SK-N-SH treated with all-trans-retinoic acid at 6 μM for 48 hours (cell line): ENCODE measurements around the gene CRYL1.

Source experiments
- ATAC-seq: fragments of 200-7000 bp; cut with Tn5 transposase; 3 replicates; pipeline ENCODE4 v1.9.1; 2020; ENCODE audit warnings: mild to moderate bottlenecking, moderate library complexity
- ARNTL ChIP-seq: fragments of 450-650 bp; formaldehyde crosslinking; IDR thresholded peaks from 2 replicates; pipeline ENCODE4 v1.5.0; 2020; ENCODE audit warnings: low read depth, mild to moderate bottlenecking, moderate library complexity, borderline replicate concordance
- BACH2 ChIP-seq: fragments of 250-450 bp; sonication (Bioruptor Pico); IDR thresholded peaks from 2 replicates; pipeline ENCODE4 v1.9.0; 2021; ENCODE audit warnings: mild to moderate bottlenecking, borderline replicate concordance
- CREB5 ChIP-seq: fragments of 250-450 bp; sonication (Bioruptor Pico); IDR thresholded peaks from 2 replicates; pipeline ENCODE4 v1.5.1; 2020; ENCODE audit warnings: low read depth, mild to moderate bottlenecking, moderate library complexity
- CSDC2 ChIP-seq: fragments of 250-450 bp; sonication (Bioruptor Pico); IDR thresholded peaks from 2 replicates; pipeline ENCODE4 v1.5.0; 2020; ENCODE audit warnings: mild to moderate bottlenecking, moderate library complexity
- GLIS3 ChIP-seq: fragments of 250-450 bp; sonication (Bioruptor Pico); IDR thresholded peaks from 2 replicates; pipeline ENCODE4 v1.5.0; 2020; ENCODE audit warnings: mild to moderate bottlenecking, moderate library complexity
- ISL1 ChIP-seq: fragments of 250-450 bp; sonication (Bioruptor Pico); IDR thresholded peaks from 2 replicates; pipeline ENCODE4 v2.1.2; 2022; ENCODE audit warnings: mild to moderate bottlenecking, moderate library complexity
- OSR1 ChIP-seq: fragments of 250-450 bp; sonication (Bioruptor Pico); IDR thresholded peaks from 2 replicates; pipeline ENCODE4 v1.8.0; 2022; ENCODE audit warnings: moderate library complexity, mild to moderate bottlenecking, inconsistent platforms
- PATZ1 ChIP-seq: fragments of 250-450 bp; sonication (Bioruptor Pico); IDR thresholded peaks from 2 replicates; pipeline ENCODE4 v1.8.0; 2020; ENCODE audit warnings: mild to moderate bottlenecking, moderate library complexity, borderline replicate concordance
- POU6F1 ChIP-seq: fragments of 250-450 bp; sonication (Bioruptor Pico); IDR thresholded peaks from 2 replicates; pipeline ENCODE4 v1.8.0; 2021; ENCODE audit warnings: low read depth, mild to moderate bottlenecking, moderate library complexity, borderline replicate concordance
- PPARA ChIP-seq: fragments of 250-450 bp; sonication (Bioruptor Pico); IDR thresholded peaks from 2 replicates; pipeline ENCODE4 v1.5.0; 2020; ENCODE audit warnings: mild to moderate bottlenecking, borderline replicate concordance
- RARB ChIP-seq: fragments of 250-450 bp; sonication (Bioruptor Pico); IDR thresholded peaks from 2 replicates; pipeline ENCODE4 v1.8.0; 2021; ENCODE audit warnings: mild to moderate bottlenecking, moderate library complexity
- SNAI2 ChIP-seq: fragments of 250-450 bp; sonication (Bioruptor Pico); IDR thresholded peaks from 2 replicates; pipeline ENCODE4 v1.5.0; 2020; ENCODE audit warnings: mild to moderate bottlenecking, moderate library complexity
- TOX ChIP-seq: fragments of 250-450 bp; sonication (Bioruptor Pico); IDR thresholded peaks from 2 replicates; pipeline ENCODE4 v1.8.0; 2021; ENCODE audit warnings: mild to moderate bottlenecking, moderate library complexity, borderline replicate concordance
- ZC3H10 ChIP-seq: fragments of 250-450 bp; sonication (Bioruptor Pico); IDR thresholded peaks from 2 replicates; pipeline ENCODE4 v1.5.1; 2021; ENCODE audit warnings: mild to moderate bottlenecking, moderate library complexity
- ZFP3 ChIP-seq: fragments of 250-450 bp; sonication (Bioruptor Pico); IDR thresholded peaks from 2 replicates; pipeline ENCODE4 v1.5.0; 2020; ENCODE audit warnings: mild to moderate bottlenecking, moderate library complexity
- ZNF565 ChIP-seq: fragments of 450-650 bp; formaldehyde crosslinking; conservative IDR thresholded peaks from 2 replicates; pipeline ENCODE4 v1.5.0; 2020; ENCODE audit warnings: low read depth, mild to moderate bottlenecking, moderate library complexity
- ZNF70 ChIP-seq: fragments of 450-650 bp; formaldehyde crosslinking; IDR thresholded peaks from 2 replicates; pipeline ENCODE4 v1.5.0; 2020; ENCODE audit warnings: mild to moderate bottlenecking, moderate library complexity
- ZNF8 ChIP-seq: fragments of 450-650 bp; formaldehyde crosslinking; IDR thresholded peaks from 2 replicates; pipeline ENCODE4 v1.5.0; 2020; ENCODE audit warnings: mild to moderate bottlenecking, moderate library complexity

The CRYL1 gene

GRCh38 chr13:20369886-20370361, 155.7 kb downstream of the CRYL1 start:
- TF ChIP-seq BACH2 (CRISPR knock-in tag): no peak
- TF ChIP-seq OSR1: no peak
- no peak for TF ChIP-seq SNAI2 (CRISPR knock-in tag)
- TF ChIP-seq ZNF565 (CRISPR knock-in tag): no peak
- TF ChIP-seq ZFP3 (CRISPR knock-in tag): no peak
- no peak for TF ChIP-seq CREB5 (CRISPR knock-in tag)
- no peak for TF ChIP-seq ZNF70 (CRISPR knock-in tag)
- no peak for TF ChIP-seq TOX (CRISPR knock-in tag)
- TF ChIP-seq GLIS3 (CRISPR knock-in tag): no peak
- TF ChIP-seq ZC3H10 (CRISPR knock-in tag): no peak
- no peak for TF ChIP-seq PPARA (CRISPR knock-in tag)
- no peak for TF ChIP-seq POU6F1 (CRISPR knock-in tag)
- no peak for TF ChIP-seq RARB (CRISPR knock-in tag)
- no peak for TF ChIP-seq ZNF8
- TF ChIP-seq CSDC2: no peak
- ATAC-seq: no peak

- ATAC-seq: no peak
- no peak for TF ChIP-seq PATZ1 (CRISPR knock-in tag)
- TF ChIP-seq ISL1 (CRISPR knock-in tag): no peak
- TF ChIP-seq ZNF70 (CRISPR knock-in tag): no peak
- no peak for TF ChIP-seq OSR1
- no peak for TF ChIP-seq ZC3H10 (CRISPR knock-in tag)
- no peak for TF ChIP-seq ARNTL (CRISPR knock-in tag)
- no peak for TF ChIP-seq ZNF8
- TF ChIP-seq POU6F1 (CRISPR knock-in tag): no peak
- TF ChIP-seq, all 23 proteins: peak for 0
Measured at GRCh38 chr13:20366056-20366455, 159.6 kb downstream of the CRYL1 start.

- peak; percentile 41 for ATAC-seq
- TF ChIP-seq OSR1: no peak
- TF ChIP-seq ZC3H10 (CRISPR knock-in tag): no peak
- TF ChIP-seq, all 23 proteins: peak for 0
Measured at GRCh38 chr13:20363603-20364002, 162.1 kb downstream of the CRYL1 start.

- no peak for TF ChIP-seq PATZ1 (CRISPR knock-in tag)
- TF ChIP-seq CSDC2: no peak
Measured at GRCh38 chr13:20363172-20363571, 162.5 kb downstream of the CRYL1 start.

GRCh38 chr13:20362484-20363041, 163.1 kb downstream of the CRYL1 start:
- no peak for ATAC-seq
- no peak for TF ChIP-seq ZNF8

More at GRCh38 chr13:20363172-20363571, 162.5 kb downstream of the CRYL1 start:
- ATAC-seq: no peak; the same call in 2 of the 3 replicates
